Epithelial cell of proximal tubule (primary cell): ENCODE results near the gene MID1. TPM values are rescaled to one million over a fixed set of nuclear protein-coding genes. Genes with fewer than 3 reads are reported as not detected.

Experiments
- DNase-seq: peaks from one replicate; pipeline ENCODE4 v3.0.0-alpha.2; 2011; ENCODE audit warnings: low read depth
- H3K4me3 ChIP-seq: 2 replicates; pipeline ENCODE4 v1.5.1; 2011; ENCODE audit warnings: low read depth, mild to moderate bottlenecking, low read length
- total RNA-seq: library from RNA; depleted of rRNA; stranded (reverse); fragments of >200 nt; gene quantifications from 2 replicates; pipeline ENCODE4 v1.2.3, GENCODE V29; 2015
- TF ChIP-seq, protein P1 (sequence below): conservative IDR thresholded peaks from 2 replicates; pipeline ENCODE4 v1.5.1; 2012; ENCODE audit warnings: low read depth, mild to moderate bottlenecking, low read length

The MID1 gene
- total RNA-seq, 1 donor from 2014 or later = 9.7 TPM

DNA sequence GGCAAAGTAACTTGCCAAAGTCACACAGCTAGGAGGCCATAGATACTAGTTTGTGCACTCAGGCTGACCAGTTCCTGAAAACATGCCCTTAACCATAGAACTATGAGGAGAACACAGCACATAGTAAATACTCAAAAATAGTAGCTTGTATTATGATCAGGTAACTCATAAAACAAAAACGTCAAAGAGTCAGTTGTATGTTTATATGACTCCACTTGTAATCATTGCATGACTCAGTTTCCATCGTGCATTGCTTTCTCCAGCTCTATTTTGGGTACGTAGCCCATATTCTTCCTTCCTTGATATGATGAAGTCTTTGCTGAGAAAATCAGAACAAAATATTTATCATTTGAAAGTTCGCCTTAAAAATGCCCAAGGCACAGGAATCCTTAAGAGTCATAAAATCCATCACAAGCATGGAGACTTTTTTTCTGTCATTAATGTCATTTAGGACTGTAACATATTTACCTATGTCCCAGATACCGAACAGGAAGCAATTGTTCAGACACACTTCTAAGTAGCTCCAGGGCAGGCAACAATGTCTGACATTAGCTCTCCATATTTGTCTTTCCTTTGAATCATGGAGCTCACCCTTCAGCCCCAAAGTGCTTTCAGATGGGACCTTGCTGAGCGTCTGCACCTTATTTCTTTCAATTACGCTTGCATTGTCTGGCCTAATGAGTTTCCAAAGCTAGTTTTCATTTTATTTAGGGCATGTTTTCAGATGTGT, 11.2 kb upstream of the MID1 start:
- DNase-seq = no peak
- TF ChIP-seq, protein P1, sequence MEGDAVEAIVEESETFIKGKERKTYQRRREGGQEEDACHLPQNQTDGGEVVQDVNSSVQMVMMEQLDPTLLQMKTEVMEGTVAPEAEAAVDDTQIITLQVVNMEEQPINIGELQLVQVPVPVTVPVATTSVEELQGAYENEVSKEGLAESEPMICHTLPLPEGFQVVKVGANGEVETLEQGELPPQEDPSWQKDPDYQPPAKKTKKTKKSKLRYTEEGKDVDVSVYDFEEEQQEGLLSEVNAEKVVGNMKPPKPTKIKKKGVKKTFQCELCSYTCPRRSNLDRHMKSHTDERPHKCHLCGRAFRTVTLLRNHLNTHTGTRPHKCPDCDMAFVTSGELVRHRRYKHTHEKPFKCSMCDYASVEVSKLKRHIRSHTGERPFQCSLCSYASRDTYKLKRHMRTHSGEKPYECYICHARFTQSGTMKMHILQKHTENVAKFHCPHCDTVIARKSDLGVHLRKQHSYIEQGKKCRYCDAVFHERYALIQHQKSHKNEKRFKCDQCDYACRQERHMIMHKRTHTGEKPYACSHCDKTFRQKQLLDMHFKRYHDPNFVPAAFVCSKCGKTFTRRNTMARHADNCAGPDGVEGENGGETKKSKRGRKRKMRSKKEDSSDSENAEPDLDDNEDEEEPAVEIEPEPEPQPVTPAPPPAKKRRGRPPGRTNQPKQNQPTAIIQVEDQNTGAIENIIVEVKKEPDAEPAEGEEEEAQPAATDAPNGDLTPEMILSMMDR = no peak
- H3K4me3 ChIP-seq = no peak overlapping the region

DNA sequence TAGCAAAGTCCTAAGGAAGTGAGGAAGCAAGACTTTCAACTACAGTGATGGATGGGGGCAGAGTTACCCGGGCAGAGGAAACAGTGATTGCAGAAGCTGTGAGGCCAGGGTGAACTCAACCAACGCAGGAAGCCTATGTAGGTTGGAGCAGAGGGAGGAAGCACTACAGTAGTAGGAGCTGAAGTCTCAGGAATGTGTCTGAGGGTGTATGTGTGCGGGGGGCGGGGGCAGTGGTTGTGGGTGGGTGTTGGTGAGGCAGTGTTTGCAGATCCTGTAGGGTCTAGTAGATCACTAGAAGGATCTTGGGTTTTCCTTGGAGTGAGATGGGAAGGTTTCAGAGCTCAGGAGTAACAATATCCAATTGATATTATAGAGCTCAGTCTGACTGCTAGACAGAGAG, 9.9 kb upstream of the MID1 start:
- H3K4me3 ChIP-seq = no peak overlapping the region
- TF ChIP-seq, protein P1 = no peak
- DNase-seq = no peak

DNA sequence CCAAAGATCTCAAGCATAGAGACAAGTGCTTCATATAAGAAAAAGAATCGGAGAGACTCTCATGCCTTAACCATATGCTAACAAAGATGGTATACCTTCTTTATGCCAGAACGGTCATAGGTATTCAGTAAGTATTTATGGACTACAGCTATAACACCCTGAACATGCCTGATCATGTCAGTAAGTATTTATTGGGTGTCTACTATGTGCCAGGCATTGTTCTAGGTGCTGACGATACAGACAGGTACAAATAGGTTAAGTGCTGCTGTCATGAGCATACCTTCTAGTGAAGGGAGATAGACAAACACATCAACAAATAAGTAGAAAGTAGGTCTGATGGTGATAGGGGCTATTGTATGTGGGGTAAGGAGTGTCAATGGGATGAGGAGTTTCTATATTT, 9.5 kb upstream of the MID1 start:
- H3K4me3 ChIP-seq = no peak overlapping the region
- no peak for DNase-seq
- TF ChIP-seq, protein P1 = no peak

DNA sequence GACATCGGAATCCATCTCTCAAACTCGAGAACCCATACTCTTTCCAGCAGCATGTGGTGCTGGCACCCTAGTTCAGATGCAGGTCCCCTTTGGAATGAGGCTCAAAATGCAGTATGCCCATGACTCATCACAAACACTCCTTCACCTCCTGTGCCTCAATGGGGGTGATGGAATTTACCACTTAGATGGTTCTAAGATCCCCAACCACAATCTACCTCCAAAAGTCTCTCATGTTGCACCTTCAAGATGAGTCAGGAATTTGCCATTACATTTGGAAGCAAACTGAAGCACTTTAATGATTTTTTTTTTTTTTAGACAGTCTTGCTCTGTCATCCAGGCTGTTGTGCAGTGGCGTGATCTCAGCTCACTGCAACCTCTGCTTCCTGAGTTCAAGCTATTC, 8.5 kb upstream of the MID1 start:
- H3K4me3 ChIP-seq = no peak overlapping the region
- TF ChIP-seq, protein P1 = no peak
- DNase-seq = no peak

DNA sequence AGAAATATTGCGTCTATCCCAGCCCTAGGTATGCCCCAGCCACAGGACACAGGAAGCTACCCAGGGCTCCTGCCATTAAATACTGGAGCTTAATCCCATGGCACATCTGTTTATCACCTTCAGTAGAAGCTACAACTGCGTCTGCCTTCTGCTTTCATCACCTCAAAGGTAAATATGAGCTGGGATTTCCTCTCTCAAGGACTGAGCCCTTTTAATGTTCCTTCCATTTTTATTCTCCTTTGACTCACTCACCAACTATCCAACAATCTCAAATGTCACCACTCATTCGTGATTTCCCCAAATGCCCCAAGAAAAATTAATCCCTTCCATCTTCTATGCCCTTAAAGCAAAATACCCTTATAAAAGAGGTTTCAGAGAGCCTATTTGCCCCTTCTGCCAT, 1.8 kb upstream of the MID1 start:
- TF ChIP-seq, protein P1 = no peak
- no peak for DNase-seq

DNA sequence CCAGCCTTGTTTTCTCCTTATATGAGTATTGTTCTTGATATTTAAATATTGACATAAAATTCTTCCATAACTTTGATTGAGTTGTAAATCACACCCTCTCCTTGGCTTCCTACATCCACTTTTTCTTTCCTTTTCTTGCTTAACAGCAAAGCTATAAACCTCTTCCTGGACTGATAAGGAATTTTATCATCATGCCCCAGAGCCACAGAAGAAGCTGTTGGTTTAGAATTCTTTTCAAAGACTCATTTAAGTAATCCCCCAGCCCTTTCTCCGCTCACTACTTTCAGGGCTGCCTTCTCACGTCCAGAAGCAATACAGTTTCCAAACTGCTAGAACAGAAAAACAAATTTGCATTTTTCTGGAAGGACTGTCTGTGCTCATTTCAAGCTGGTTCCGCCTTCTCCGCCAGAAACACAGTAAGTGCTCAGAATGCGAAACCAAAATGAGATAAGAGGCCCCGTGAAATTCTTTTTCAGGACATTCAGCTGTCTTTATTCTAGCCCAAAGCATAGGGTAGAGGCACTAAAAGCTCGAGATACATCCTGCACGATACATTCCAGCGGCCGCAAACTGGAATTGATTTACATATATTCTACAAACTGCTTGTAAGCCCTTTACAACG, 849 bp downstream of the MID1 start:
- H3K4me3 ChIP-seq = peak overlapping the region; percentile 72
- DNase-seq = no peak
- TF ChIP-seq, protein P1 = no peak

More for the DNA sequence above, 1.8 kb upstream of the MID1 start:
- no peak overlapping the region for H3K4me3 ChIP-seq

DNA sequence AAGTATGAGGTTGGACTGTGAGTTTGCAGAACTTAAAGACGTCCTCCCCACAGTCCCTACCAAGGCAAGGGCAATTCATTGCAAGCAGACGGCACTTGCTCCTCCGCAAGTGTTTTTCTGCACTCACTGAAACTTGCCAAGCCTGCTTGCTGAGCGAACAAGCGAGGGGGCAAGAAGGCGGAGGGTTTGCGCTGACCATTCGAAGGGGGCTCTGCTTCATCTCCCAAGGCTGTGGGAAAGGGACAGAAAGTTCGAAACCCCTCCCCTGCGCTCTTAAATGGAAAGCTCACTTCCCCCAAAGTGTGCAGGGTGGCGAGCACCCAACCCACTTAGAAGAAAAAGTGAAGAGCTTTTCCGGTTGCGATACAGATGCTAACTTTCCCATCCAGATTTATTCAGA, 1.4 kb downstream of the MID1 start:
- no peak for DNase-seq
- H3K4me3 ChIP-seq = peak overlapping the region; percentile 72
- TF ChIP-seq, protein P1 = no peak
